Large intestine (tissue), 3 donors: Measurements from ENCODE around the gene HOXD1. TPM values are rescaled to one million over a fixed set of nuclear protein-coding genes. Genes with fewer than 3 reads are reported as not detected.

Experiments used
- DNase-seq, 2 donors: peaks; one replicate each; pipeline versions ENCODE4 v3.0.0 to v3.0.0-alpha.2; 2013
- H3K27ac ChIP-seq: one replicate; pipeline ENCODE4 v1.5.1; 2013; ENCODE audit warnings: low read length
- H3K27me3 ChIP-seq: 2 replicates; pipeline ENCODE4 v1.6.1; 2013; ENCODE audit warnings: low read length; ENCODE audit not compliant: control insufficient read depth, insufficient read depth
- H3K36me3 ChIP-seq: 2 replicates; pipeline ENCODE4 v1.6.1; 2013; ENCODE audit warnings: low read length; ENCODE audit not compliant: control insufficient read depth, insufficient read depth
- H3K4me1 ChIP-seq: one replicate; pipeline ENCODE4 v1.6.1; 2013; ENCODE audit warnings: low read length; ENCODE audit not compliant: control insufficient read depth, insufficient read depth
- H3K4me3 ChIP-seq: one replicate; pipeline ENCODE4 v1.5.1; 2013; ENCODE audit warnings: low read length
- H3K9me3 ChIP-seq: one replicate; pipeline ENCODE4 v1.6.1; 2013; ENCODE audit warnings: mild to moderate bottlenecking, low read depth, low read length, moderate library complexity; ENCODE audit not compliant: control insufficient read depth
- WGBS: methylation state at CpG from one replicate; pipeline ENCODE4 v1.1.5; 2013; ENCODE audit warnings: low lambda C conversion rate; ENCODE audit not compliant: insufficient coverage; 5-methylcytosine and 5-hydroxymethylcytosine counted together
- polyA plus RNA-seq: library from polyadenylated mRNA; unstranded; fragments of 120-200 nt; gene quantifications from one replicate; pipeline ENCODE4 v1.2.1, GENCODE V29; 2013

The HOXD1 gene
- polyA plus RNA-seq, 1 donor, result 2.6 TPM

GRCh38 chr2:176175709-176176607, 12.5 kb upstream of the HOXD1 start:
- H3K27me3 ChIP-seq, result peaks cover 98% of the 10 kb centered on the region
- 100% methylated on average over 1 of the region's 7 CpGs for WGBS
- no peak for DNase-seq
- H3K27ac ChIP-seq, result peak overlapping the region; percentile 33
- H3K36me3 ChIP-seq, result no peaks in the 10 kb centered on the region
- H3K4me1 ChIP-seq, result peaks cover 7% of the 10 kb centered on the region
- H3K9me3 ChIP-seq, result peaks cover 10% of the 10 kb centered on the region
- no peak overlapping the region for H3K4me3 ChIP-seq

DNA sequence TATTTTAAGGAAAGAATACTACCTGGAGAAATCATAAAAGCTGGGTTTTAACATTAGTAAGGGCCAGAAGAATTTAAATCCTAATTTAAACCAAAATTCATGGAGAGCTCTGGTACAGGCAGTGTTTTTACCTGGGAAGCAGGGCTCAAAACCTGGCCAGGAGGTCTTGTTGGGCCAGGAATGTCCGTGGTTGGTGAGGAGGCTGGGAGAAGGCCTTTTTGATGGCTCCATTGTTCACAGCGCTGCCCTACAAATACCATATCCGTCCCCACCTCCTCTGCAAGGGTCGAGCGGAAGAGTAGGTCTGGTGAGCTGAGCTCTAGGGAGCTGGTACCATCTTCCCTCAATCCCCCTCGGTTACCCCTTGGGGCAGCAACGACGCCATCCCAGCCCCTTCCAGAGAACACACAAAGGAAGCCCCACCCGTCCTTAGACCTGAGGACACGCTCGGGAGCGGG, 10.9 kb upstream of the HOXD1 start:
- Histone ChIP-seq H3K4me1 (peaks cover 7% of the 10 kb centered on the region), H3K27me3 (peaks cover 91% of the 10 kb centered on the region), H3K27ac (no peak overlapping the region), H3K9me3 (peaks cover 2% of the 10 kb centered on the region), H3K36me3 (no peaks in the 10 kb centered on the region), H3K4me3 (peak overlapping the region; percentile 36)
- WGBS, result no CpG with 5 or more reads among the region's 12 CpGs
- DNase-seq, result no peak

DNA sequence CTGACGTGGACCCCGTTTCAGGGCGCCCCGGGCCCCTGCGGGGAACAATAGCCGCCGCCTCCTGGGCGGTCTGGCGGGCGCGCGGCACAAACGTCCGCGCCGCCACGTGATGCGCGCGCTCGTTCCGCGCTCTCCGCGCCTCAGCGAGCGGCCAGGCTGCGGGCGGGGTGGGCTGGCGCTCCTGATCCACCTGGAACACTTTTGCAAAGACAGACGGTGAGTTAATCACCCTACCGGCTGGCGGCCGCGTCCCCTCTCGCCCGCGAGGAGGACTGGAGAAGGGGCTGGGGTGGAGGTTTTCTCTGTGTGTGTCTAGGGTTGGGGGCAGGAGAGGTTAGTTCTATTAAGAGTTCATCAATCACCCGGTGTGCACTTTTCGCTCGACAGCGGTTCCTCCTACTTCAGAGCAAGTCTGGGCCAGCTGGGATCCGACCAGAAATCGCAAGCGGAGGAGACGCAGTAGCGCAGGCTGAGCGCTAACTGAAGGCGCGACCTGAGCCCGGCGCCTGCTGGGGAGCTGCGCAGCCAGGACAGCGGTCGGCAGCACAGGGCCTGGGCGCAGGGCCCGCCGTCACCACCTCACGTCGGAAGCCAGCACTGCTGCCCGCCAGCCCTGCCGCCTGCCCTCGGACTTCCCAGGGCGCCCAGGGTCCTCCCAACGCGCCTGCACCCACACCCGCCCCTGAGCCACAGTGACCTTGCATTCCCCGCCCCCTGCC, 10.3 kb upstream of the HOXD1 start:
- H3K27ac ChIP-seq, result peak overlapping the region; percentile 38
- WGBS, result no CpG with 5 or more reads among the region's 68 CpGs
- H3K27me3 ChIP-seq, result peaks cover 91% of the 10 kb centered on the region
- H3K9me3 ChIP-seq, result peaks cover 2% of the 10 kb centered on the region
- H3K4me3 ChIP-seq, result peak overlapping the region; percentile 36
- DNase-seq, result no peak
- peaks cover 7% of the 10 kb centered on the region for H3K4me1 ChIP-seq
- no peaks in the 10 kb centered on the region for H3K36me3 ChIP-seq

- Histone ChIP-seq H3K27ac (peak overlapping the region; percentile 38), H3K27me3 (peaks cover 91% of the 10 kb centered on the region), H3K36me3 (no peaks in the 10 kb centered on the region), H3K4me1 (peaks cover 4% of the 10 kb centered on the region), H3K4me3 (peak overlapping the region; percentile 36), H3K9me3 (peaks cover 2% of the 10 kb centered on the region)
- 80% methylated on average over 2 of the region's 7 CpGs for WGBS
- DNase-seq, result no peak
Measured at GRCh38 chr2:176178757-176179295, 9.6 kb upstream of the HOXD1 start.

GRCh38 chr2:176181551-176181950, 6.9 kb upstream of the HOXD1 start:
- Histone ChIP-seq H3K4me1 (no peaks in the 10 kb centered on the region), H3K9me3 (no peaks in the 10 kb centered on the region), H3K4me3 (no peak overlapping the region), H3K27me3 (peaks cover 83% of the 10 kb centered on the region), H3K36me3 (no peaks in the 10 kb centered on the region), H3K27ac (no peak overlapping the region)
- WGBS, result no CpG with 5 or more reads among the region's 3 CpGs
- no peak for DNase-seq

DNA sequence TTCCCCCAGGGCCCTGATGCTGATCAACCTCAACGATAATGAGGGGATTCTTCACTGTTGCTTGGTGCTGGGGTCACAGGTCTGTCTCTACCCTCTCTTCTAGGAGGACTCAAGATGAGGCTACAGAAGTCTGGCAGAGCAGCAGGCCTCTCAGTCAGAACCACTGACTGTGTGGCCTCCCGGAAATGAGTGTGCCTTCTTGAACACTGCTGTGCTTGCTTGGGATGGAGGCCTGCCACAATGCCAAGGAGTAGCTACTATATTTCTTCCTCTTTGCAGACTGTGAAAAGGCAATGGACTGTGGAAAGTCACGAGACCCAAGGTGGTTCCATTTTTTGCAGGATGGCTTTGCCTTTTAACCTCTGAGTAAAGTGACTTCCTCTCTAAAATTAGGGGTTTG, 5.8 kb upstream of the HOXD1 start:
- WGBS, result no CpG with 5 or more reads among the region's 3 CpGs
- Histone ChIP-seq H3K4me3 (no peak overlapping the region), H3K9me3 (no peaks in the 10 kb centered on the region), H3K27ac (no peak overlapping the region), H3K4me1 (peaks cover 4% of the 10 kb centered on the region), H3K27me3 (peaks cover 80% of the 10 kb centered on the region), H3K36me3 (no peaks in the 10 kb centered on the region)
- no peak for DNase-seq

DNA sequence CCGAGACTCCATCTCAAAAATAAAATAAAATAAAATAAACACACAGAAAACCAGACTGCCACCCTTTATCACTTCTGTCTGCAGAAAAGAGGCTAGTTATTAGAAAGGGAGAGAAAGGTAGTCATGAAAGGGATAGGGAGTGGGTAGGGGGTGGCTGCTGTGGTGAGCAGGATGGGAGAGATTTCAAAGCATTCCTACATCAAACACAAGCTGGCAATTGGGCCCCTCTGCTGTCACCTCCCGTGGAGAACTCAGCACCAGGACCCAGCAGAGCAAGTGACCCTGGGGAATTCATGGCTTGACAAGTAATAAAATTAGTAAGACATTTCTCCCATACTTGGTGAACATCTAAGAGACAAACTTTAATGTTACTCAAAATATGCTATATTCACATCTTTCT, 3.7 kb upstream of the HOXD1 start:
- H3K4me3 ChIP-seq, result no peak overlapping the region
- H3K36me3 ChIP-seq, result no peaks in the 10 kb centered on the region
- no CpG with 5 or more reads among the region's 2 CpGs for WGBS
- H3K4me1 ChIP-seq, result peaks cover 11% of the 10 kb centered on the region
- peaks cover 4% of the 10 kb centered on the region for H3K9me3 ChIP-seq
- DNase-seq, result no peak
- H3K27ac ChIP-seq, result no peak overlapping the region
- peaks cover 80% of the 10 kb centered on the region for H3K27me3 ChIP-seq

DNA sequence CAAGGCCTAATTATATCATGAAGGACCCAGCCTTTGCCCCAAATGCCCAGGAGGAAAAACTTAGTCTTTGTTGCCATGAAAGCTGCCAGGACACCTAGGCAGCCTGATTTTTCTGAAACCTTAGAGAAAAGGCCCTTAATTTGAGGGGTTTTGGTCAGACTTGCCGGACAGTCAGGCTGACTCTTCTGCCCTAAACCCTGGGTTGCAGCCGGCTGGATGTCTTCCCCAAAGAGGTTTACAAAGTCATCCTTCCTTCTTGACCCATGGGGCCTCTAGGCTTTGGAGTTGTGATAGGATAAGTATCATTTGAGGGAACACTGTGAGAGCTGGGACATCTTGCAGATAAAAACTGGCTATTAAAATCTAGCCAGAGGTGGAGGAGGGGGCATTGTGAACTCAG, 2.4 kb upstream of the HOXD1 start:
- Histone ChIP-seq H3K9me3 (peaks cover 4% of the 10 kb centered on the region), H3K4me3 (no peak overlapping the region), H3K27me3 (peaks cover 81% of the 10 kb centered on the region), H3K4me1 (peaks cover 14% of the 10 kb centered on the region), H3K27ac (no peak overlapping the region), H3K36me3 (no peaks in the 10 kb centered on the region)
- WGBS, result no CpG with 5 or more reads among the region's 2 CpGs
- no peak for DNase-seq

- Histone ChIP-seq H3K27me3 (peaks cover 84% of the 10 kb centered on the region), H3K36me3 (no peaks in the 10 kb centered on the region), H3K4me3 (peak overlapping the region; percentile 62), H3K9me3 (peaks cover 4% of the 10 kb centered on the region), H3K4me1 (peaks cover 14% of the 10 kb centered on the region), H3K27ac (peak overlapping the region; percentile 60)
- no CpG with 5 or more reads among the region's 13 CpGs for WGBS
- peak in 1 of 2 donors; percentile 68 for DNase-seq
Measured at GRCh38 chr2:176187200-176187898, 1.1 kb upstream of the HOXD1 start.
